A673 (cell line): ENCODE measurements around the gene BBS4.

Experiments
- CTCF ChIP-seq: fragments of 300-800, 200-600 bp; sonication (generic); conservative IDR thresholded peaks from 2 replicates; pipeline ENCODE4 v1.5.1; 2017; ENCODE audit warnings: low read depth, mild to moderate bottlenecking, antibody characterized with exemption, low read length, moderate library complexity, mixed read lengths
- EZH2 ChIP-seq: fragments of 200-600 bp; sonication (generic); IDR thresholded peaks from 2 replicates; pipeline ENCODE4 v1.6.1; 2017; ENCODE audit warnings: borderline replicate concordance, low read depth, mild to moderate bottlenecking, mixed read lengths, antibody characterized with exemption, low read length; ENCODE audit not compliant: poor library complexity, severe bottlenecking

GRCh38 chr15:72749700-72750099 is 63.7 kb downstream of the BBS4 start:
- TF ChIP-seq CTCF: no peak
- no peak for TF ChIP-seq EZH2
